Measurements from ENCODE around the gene MED13L.

Gene MED13L

GRCh38 chr12:116123451-116124258 lies 153.8 kb downstream of the MED13L start:
- no peak for FAIRE-seq

- FAIRE-seq: no peak
Measured at GRCh38 chr12:116122628-116123027, 154.9 kb downstream of the MED13L start.

- FAIRE-seq: no peak
Measured at GRCh38 chr12:116121453-116121871, 156.0 kb downstream of the MED13L start.

- no peak for FAIRE-seq
Measured at GRCh38 chr12:116116650-116117424, 160.7 kb downstream of the MED13L start.

- FAIRE-seq: no peak
Measured at GRCh38 chr12:116113398-116114130, 163.9 kb downstream of the MED13L start.

- no peak for FAIRE-seq
Measured at GRCh38 chr12:116106870-116107269, 170.6 kb downstream of the MED13L start.

- no peak for FAIRE-seq
Measured at GRCh38 chr12:116104167-116104767, 173.2 kb downstream of the MED13L start.

GRCh38 chr12:116101991-116102390 lies 175.5 kb downstream of the MED13L start:
- no peak for FAIRE-seq

- no peak for FAIRE-seq
Measured at GRCh38 chr12:116099652-116100432, 177.7 kb downstream of the MED13L start.

GRCh38 chr12:116096874-116097273 lies 180.6 kb downstream of the MED13L start:
- no peak for FAIRE-seq

- FAIRE-seq: no peak
Measured at GRCh38 chr12:116094475-116094874, 183.0 kb downstream of the MED13L start.

GRCh38 chr12:116093915-116094314 lies 183.6 kb downstream of the MED13L start:
- FAIRE-seq: peak; percentile 26

- FAIRE-seq: no peak
Measured at GRCh38 chr12:116092776-116093175, 184.7 kb downstream of the MED13L start.

GRCh38 chr12:116092162-116092561 lies 185.3 kb downstream of the MED13L start:
- no peak for FAIRE-seq

GRCh38 chr12:116091579-116091978 lies 185.9 kb downstream of the MED13L start:
- no peak for FAIRE-seq

GRCh38 chr12:116090516-116090915 lies 187.0 kb downstream of the MED13L start:
- no peak for FAIRE-seq

- FAIRE-seq: no peak
Measured at GRCh38 chr12:116089080-116089479, 188.4 kb downstream of the MED13L start.

GRCh38 chr12:116087962-116088361 lies 189.5 kb downstream of the MED13L start:
- no peak for FAIRE-seq

- no peak for FAIRE-seq
Measured at GRCh38 chr12:116087399-116087798, 190.1 kb downstream of the MED13L start.

- FAIRE-seq: no peak
Measured at GRCh38 chr12:116080415-116080814, 197.1 kb downstream of the MED13L start.

- FAIRE-seq: no peak
Measured at GRCh38 chr12:116078396-116078795, 199.1 kb downstream of the MED13L start.

- FAIRE-seq: no peak
Measured at GRCh38 chr12:116077431-116077830, 200.1 kb downstream of the MED13L start.

Data from endometrium (tissue), 2 donors.